Activated CD8-positive, alpha-beta memory T cell treated with anti-CD3 and anti-CD28 coated beads, Interleukin-2, amount 50 U/mL, for 1 hour (primary cell): ENCODE results near the gene TMTC3.
"Not testable (repeated sequence)": the region's sequence is repeated elsewhere in the genome, so short reads cannot be mapped to it uniquely, and the experiment has no call there.

ENCODE experiments used
- DNase-seq: peaks from one replicate; pipeline ENCODE4 v3.0.0-alpha.2; 2020; ENCODE audit errors: extremely low read depth

Gene TMTC3

GRCh38 chr12:88166179-88166578 lies 24.1 kb downstream of the TMTC3 start:
- DNase-seq, result no peak

GRCh38 chr12:88167384-88167783 lies 25.3 kb downstream of the TMTC3 start:
- no peak for DNase-seq

GRCh38 chr12:88172844-88173407 lies 30.8 kb downstream of the TMTC3 start:
- DNase-seq, result no peak

- no peak for DNase-seq
Measured at GRCh38 chr12:88175544-88175943, 33.4 kb downstream of the TMTC3 start.

- no peak for DNase-seq
Measured at GRCh38 chr12:88179436-88180014, 37.4 kb downstream of the TMTC3 start.

- no peak for DNase-seq
Measured at GRCh38 chr12:88181881-88182280, 39.8 kb downstream of the TMTC3 start.

GRCh38 chr12:88182416-88182815 lies 40.3 kb downstream of the TMTC3 start:
- no peak for DNase-seq

GRCh38 chr12:88184196-88184595 lies 42.1 kb downstream of the TMTC3 start:
- DNase-seq, result no peak

- DNase-seq, result no peak
Measured at GRCh38 chr12:88185279-88185678, 43.2 kb downstream of the TMTC3 start.

- no peak for DNase-seq
Measured at GRCh38 chr12:88185988-88186387, 43.9 kb downstream of the TMTC3 start.

GRCh38 chr12:88187571-88187970 lies 45.5 kb downstream of the TMTC3 start:
- no peak for DNase-seq

- DNase-seq, result no peak
Measured at GRCh38 chr12:88188180-88188579, 46.1 kb downstream of the TMTC3 start.

GRCh38 chr12:88192426-88192825 lies 50.3 kb downstream of the TMTC3 start:
- no peak for DNase-seq

GRCh38 chr12:88194868-88195267 lies 52.8 kb downstream of the TMTC3 start:
- no peak for DNase-seq

GRCh38 chr12:88200029-88200428 lies 57.9 kb downstream of the TMTC3 start:
- DNase-seq, result no peak

- DNase-seq, result no peak
Measured at GRCh38 chr12:88202500-88202899, 60.4 kb downstream of the TMTC3 start.

GRCh38 chr12:88206601-88207000 lies 64.5 kb downstream of the TMTC3 start:
- no peak for DNase-seq

GRCh38 chr12:88207921-88208620 lies 66.0 kb downstream of the TMTC3 start:
- no peak for DNase-seq

GRCh38 chr12:88208661-88209060 lies 66.6 kb downstream of the TMTC3 start:
- DNase-seq, result no peak

- DNase-seq, result not testable (repeated sequence)
Measured at GRCh38 chr12:88210311-88210710, 68.2 kb downstream of the TMTC3 start.

GRCh38 chr12:88218293-88218692 lies 76.2 kb downstream of the TMTC3 start:
- DNase-seq, result no peak

- no peak for DNase-seq
Measured at GRCh38 chr12:88219861-88220260, 77.8 kb downstream of the TMTC3 start.

- no peak for DNase-seq
Measured at GRCh38 chr12:88223519-88223918, 81.4 kb downstream of the TMTC3 start.
